ENCODE measurements around the gene CFTR. TPM values are rescaled to one million over a fixed set of nuclear protein-coding genes. Genes with fewer than 3 reads are reported as not detected.

The CFTR gene
- total RNA-seq, 4 donors from 2014 or later, result 36.4 to 72.7 (median 49.7) TPM

- DNase-seq, result no peak
- Histone ChIP-seq H3K36me3 (no peaks in the 10 kb centered on the region), H3K9me3 (no peaks in the 10 kb centered on the region), H3K4me1 (peaks cover 0 to 8% (median 0%) of the 10 kb centered on the region in 4 donors), H3K4me3 (no peak overlapping the region), H3K27me3 (no peaks in the 10 kb centered on the region), H3K27ac (no peak overlapping the region)
- TF ChIP-seq, protein P1, sequence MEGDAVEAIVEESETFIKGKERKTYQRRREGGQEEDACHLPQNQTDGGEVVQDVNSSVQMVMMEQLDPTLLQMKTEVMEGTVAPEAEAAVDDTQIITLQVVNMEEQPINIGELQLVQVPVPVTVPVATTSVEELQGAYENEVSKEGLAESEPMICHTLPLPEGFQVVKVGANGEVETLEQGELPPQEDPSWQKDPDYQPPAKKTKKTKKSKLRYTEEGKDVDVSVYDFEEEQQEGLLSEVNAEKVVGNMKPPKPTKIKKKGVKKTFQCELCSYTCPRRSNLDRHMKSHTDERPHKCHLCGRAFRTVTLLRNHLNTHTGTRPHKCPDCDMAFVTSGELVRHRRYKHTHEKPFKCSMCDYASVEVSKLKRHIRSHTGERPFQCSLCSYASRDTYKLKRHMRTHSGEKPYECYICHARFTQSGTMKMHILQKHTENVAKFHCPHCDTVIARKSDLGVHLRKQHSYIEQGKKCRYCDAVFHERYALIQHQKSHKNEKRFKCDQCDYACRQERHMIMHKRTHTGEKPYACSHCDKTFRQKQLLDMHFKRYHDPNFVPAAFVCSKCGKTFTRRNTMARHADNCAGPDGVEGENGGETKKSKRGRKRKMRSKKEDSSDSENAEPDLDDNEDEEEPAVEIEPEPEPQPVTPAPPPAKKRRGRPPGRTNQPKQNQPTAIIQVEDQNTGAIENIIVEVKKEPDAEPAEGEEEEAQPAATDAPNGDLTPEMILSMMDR (IDR thresholded peaks at IDR 0.05), result no peak
- TF ChIP-seq POLR2A (IDR thresholded peaks at IDR 0.05), result no peak
These were observed 199.3 kb downstream of the CFTR start for GRCh38 chr7:117679120-117679519.

DNA sequence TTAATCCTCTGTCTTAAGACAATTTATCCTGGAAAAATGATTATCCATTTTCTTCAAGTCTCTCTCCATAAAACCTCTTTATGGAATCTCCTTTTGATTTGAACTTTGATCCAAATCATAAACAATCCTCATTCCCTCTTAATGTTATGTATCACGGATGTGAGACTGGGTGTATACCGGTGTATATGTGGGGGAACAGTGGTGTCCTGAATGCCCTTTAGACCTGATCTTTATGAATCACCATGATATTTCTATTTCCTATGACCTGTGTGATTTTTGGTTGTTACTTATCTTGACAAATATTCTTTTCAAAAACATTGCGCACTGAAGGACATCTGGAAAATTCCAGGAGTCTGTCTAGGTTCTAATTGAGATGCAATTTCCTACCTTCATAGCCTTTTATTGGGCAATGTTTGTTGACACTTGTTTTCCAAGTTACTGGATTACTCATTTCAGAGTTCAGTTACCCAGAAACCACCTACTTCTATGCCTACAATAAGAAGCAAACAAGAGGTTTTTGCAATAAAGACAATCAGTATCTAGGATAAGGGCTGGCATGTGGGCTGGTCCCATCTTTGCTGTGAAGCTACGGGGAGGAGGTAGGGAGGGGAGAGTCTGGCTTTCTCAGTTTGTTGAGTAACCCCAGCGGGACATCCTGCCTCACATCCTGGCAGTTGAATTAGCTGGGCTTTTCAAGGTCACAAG lies 203.0 kb downstream of the CFTR start:
- peaks cover 0 to 8% (median 0%) of the 10 kb centered on the region in 4 donors for H3K4me1 ChIP-seq
- TF ChIP-seq, protein P1 (IDR thresholded peaks at IDR 0.05), result no peak
- no peak for TF ChIP-seq POLR2A (IDR thresholded peaks at IDR 0.05)
- H3K27me3 ChIP-seq, result no peaks in the 10 kb centered on the region
- H3K9me3 ChIP-seq, result no peaks in the 10 kb centered on the region
- no peak overlapping the region for H3K4me3 ChIP-seq
- H3K36me3 ChIP-seq, result no peaks in the 10 kb centered on the region
- H3K27ac ChIP-seq, result peak overlapping the region in 2 of 4 donors; percentile 32 to 52
- DNase-seq, result peak in 2 of 3 donors; percentile 48 to 53

DNA sequence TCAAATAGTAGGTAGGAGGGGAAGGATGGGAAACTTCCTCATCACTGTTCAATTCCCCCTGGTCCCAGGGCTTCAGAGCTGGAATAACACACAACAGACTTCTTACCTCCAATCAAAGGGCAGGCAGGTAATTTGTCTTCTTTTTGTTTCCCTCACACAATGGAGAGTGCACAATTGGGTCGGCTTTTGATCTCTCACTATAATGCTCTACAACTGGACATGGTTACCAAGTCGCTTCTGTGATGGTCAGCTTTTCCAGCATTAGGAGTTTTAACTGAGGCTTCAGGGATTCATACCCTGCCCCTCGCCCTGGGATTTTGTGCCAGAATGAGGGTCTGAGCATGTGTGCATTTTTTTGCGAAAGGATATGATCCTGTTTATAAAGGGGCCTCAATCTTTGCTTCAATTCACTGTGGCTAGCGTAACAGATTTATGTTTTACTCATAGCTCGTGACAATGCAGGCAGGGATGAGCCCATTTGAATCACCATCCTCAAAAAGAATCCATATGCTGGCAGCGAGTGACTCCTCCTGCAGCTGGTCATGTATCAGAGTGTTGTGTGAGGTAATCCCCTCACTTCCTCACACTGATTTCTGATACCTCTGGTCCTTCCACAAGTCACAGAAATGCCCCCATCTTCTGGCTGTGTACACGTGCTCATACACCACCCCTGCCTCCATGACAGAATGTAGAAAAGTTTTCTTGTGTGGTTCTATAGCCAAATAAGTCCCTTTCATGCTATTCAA lies 203.8 kb downstream of the CFTR start:
- H3K27ac ChIP-seq, result peak overlapping the region in 2 of 4 donors; percentile 32 to 52
- H3K36me3 ChIP-seq, result no peaks in the 10 kb centered on the region
- H3K27me3 ChIP-seq, result no peaks in the 10 kb centered on the region
- TF ChIP-seq, protein P1 (IDR thresholded peaks at IDR 0.05), result no peak
- no peak for TF ChIP-seq POLR2A (IDR thresholded peaks at IDR 0.05)
- no peak overlapping the region for H3K4me3 ChIP-seq
- DNase-seq, result no peak
- H3K4me1 ChIP-seq, result peaks cover 0 to 8% (median 0%) of the 10 kb centered on the region in 4 donors
- no peaks in the 10 kb centered on the region for H3K9me3 ChIP-seq

- TF ChIP-seq POLR2A (IDR thresholded peaks at IDR 0.05), result no peak
- TF ChIP-seq, protein P1 (IDR thresholded peaks at IDR 0.05), result no peak
- H3K4me1 ChIP-seq, result peaks cover 0 to 8% (median 0%) of the 10 kb centered on the region in 4 donors
These were observed 206.0 kb downstream of the CFTR start for GRCh38 chr7:117685795-117686194.

GRCh38 chr7:117686311-117686935 lies 206.6 kb downstream of the CFTR start:
- Histone ChIP-seq H3K9me3 (no peaks in the 10 kb centered on the region), H3K27me3 (no peaks in the 10 kb centered on the region), H3K4me3 (no peak overlapping the region), H3K4me1 (peaks cover 0 to 8% (median 0%) of the 10 kb centered on the region in 4 donors), H3K27ac (no peak overlapping the region), H3K36me3 (no peaks in the 10 kb centered on the region)
- no peak for TF ChIP-seq POLR2A (IDR thresholded peaks at IDR 0.05)
- TF ChIP-seq, protein P1 (IDR thresholded peaks at IDR 0.05), result no peak
- DNase-seq, result no peak

More at GRCh38 chr7:117685795-117686194, 206.0 kb downstream of the CFTR start:
- no peaks in the 10 kb centered on the region for H3K36me3 ChIP-seq
- no peaks in the 10 kb centered on the region for H3K27me3 ChIP-seq
- no peak overlapping the region for H3K27ac ChIP-seq
- H3K9me3 ChIP-seq, result no peaks in the 10 kb centered on the region
- no peak for DNase-seq
- no peak overlapping the region for H3K4me3 ChIP-seq

Measured in Peyer's patch (tissue), 4 donors.